Fibroblast of skin of right biceps (primary cell): ENCODE data around the gene JMJD8.

Experiments
- DNase-seq: peaks from one replicate; pipeline ENCODE4 v3.0.0-alpha.2; 2013

Gene JMJD8

GRCh38 chr16:721765-722540, 37.8 kb upstream of the JMJD8 start:
- no peak for DNase-seq

GRCh38 chr16:720990-721764, 37.0 kb upstream of the JMJD8 start, which contains the start of gene ANTKMT:
TSS of gene ANTKMT (plus strand) at chr16:721146. CDS start at chr16:721275, 129 bp downstream.
- peak; percentile 68 for DNase-seq

GRCh38 chr16:720447-720989, 36.4 kb upstream of the JMJD8 start:
- peak; percentile 75 for DNase-seq

GRCh38 chr16:719815-720446, 35.8 kb upstream of the JMJD8 start:
- DNase-seq = peak; percentile 17

GRCh38 chr16:718922-719321, 34.8 kb upstream of the JMJD8 start:
- DNase-seq = no peak

- no peak for DNase-seq
Observed at GRCh38 chr16:718389-718788, 34.3 kb upstream of the JMJD8 start.

- DNase-seq = no peak
Observed at GRCh38 chr16:717450-718245, 33.5 kb upstream of the JMJD8 start.

GRCh38 chr16:716768-717325, 32.7 kb upstream of the JMJD8 start:
- no peak for DNase-seq

- DNase-seq = peak; percentile 20
Observed at GRCh38 chr16:716200-716568, 32.0 kb upstream of the JMJD8 start.

- DNase-seq = peak; percentile 35
Observed at GRCh38 chr16:715477-716199, 31.5 kb upstream of the JMJD8 start.

- peak; percentile 87 for DNase-seq
Observed at GRCh38 chr16:714558-715476, 30.7 kb upstream of the JMJD8 start, which contains the start of gene METRN. TSS of gene METRN (plus strand) at chr16:715118. CDS start at chr16:715290, 172 bp downstream.

GRCh38 chr16:714079-714478, 29.9 kb upstream of the JMJD8 start:
- no peak for DNase-seq

- DNase-seq = peak; percentile 96
Observed at GRCh38 chr16:712740-713250, 28.7 kb upstream of the JMJD8 start.

- DNase-seq = peak; percentile 58
Observed at GRCh38 chr16:711548-712320, 27.6 kb upstream of the JMJD8 start.

- no peak for DNase-seq
Observed at GRCh38 chr16:711084-711483, 26.9 kb upstream of the JMJD8 start.

GRCh38 chr16:710500-711075, 26.5 kb upstream of the JMJD8 start:
- DNase-seq = no peak

- DNase-seq = peak; percentile 84
Observed at GRCh38 chr16:709566-710499, 25.7 kb upstream of the JMJD8 start.

- no peak for DNase-seq
Observed at GRCh38 chr16:708959-709358, 24.8 kb upstream of the JMJD8 start.
